HG03108 (cell line): ENCODE data around the gene ZNF521.

ENCODE experiments used
- ATAC-seq: cut with Tn5 transposase; IDR thresholded peaks from one replicate; pipeline ENCODE4 v1.9.1; 2021; ENCODE audit warnings: moderate library complexity; ENCODE audit not compliant: unreplicated experiment

The ZNF521 gene

DNA sequence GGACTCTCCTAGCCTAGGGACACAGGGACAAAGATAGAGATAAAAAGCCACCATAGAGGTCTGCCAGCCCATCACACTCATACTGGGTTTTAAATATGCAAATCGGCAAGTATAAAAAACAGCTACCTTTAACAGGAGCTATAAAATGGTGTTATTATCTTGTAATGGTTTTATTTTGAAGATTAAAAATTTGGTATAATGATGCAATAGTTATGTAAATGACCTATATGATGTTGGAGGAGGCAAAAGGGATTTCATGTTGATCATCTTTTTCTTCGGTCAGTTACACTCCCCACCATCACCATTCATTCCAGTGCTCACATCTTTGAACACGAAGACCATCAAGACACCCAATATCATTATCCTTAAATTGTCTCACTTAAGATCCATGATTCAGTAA, 11.2 kb downstream of the ZNF521 start:
- no peak for ATAC-seq

GRCh38 chr18:25335676-25336075, 16.3 kb downstream of the ZNF521 start:
- ATAC-seq: no peak

DNA sequence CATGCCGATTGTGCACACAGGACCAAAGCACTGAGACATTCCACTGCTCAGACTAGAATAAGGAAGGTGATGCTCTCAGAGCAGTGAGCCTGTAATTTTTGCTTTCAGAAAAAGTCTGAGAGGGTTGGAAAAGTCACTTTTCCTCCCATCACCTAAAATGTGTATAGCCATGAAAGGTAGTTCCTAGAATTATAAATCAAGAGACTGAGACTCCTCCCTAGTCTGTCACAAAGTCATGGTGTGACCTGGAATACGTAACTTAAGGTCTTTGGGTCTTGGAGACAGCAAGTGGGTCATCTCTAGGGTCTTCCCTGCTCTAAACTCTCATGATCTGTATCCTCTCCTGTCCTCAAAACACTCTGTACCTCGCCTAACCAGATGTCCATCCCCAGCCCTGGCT, 16.9 kb downstream of the ZNF521 start:
- no peak for ATAC-seq

GRCh38 chr18:25334588-25334987, 17.4 kb downstream of the ZNF521 start:
- ATAC-seq: no peak

- ATAC-seq: no peak
These were observed 20.0 kb downstream of the ZNF521 start for GRCh38 chr18:25332002-25332401.

GRCh38 chr18:25329783-25330182, 22.2 kb downstream of the ZNF521 start:
- no peak for ATAC-seq

- ATAC-seq: no peak
These were observed 24.4 kb downstream of the ZNF521 start for GRCh38 chr18:25327584-25327983.

GRCh38 chr18:25326361-25326952, 25.5 kb downstream of the ZNF521 start:
- no peak for ATAC-seq

GRCh38 chr18:25322806-25323205, 29.2 kb downstream of the ZNF521 start:
- ATAC-seq: no peak

DNA sequence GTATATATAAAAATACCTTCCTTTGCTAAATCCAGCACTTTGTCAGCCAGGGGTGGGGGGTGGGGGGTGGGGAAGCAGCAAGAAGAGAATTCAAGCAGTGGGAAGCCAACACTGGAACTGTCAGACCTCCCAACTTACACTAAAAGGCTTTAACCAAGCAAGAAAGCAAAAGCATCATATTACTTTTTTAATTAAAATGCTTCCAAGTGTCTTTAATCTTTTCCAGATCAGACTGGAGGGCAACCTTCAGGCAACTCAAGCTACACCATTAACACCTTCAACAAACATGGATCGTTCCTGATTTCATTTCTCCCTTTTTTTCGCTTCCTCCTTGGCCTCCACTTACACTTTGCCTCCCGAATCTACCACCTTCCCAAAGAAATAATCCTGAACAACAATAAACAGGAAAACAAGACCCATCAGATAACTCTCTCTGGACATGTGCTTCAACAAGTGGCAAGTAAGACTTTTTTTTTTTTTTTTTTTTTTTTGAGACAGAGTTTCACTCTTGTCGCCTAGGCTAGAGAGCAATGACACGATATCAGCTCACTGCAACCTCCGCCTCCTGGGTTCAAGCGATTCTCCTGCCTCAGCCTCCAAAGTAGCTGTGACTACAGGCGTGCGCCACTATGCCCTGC, 35.5 kb downstream of the ZNF521 start:
- no peak for ATAC-seq

GRCh38 chr18:25314838-25315190, 37.2 kb downstream of the ZNF521 start:
- no peak for ATAC-seq

DNA sequence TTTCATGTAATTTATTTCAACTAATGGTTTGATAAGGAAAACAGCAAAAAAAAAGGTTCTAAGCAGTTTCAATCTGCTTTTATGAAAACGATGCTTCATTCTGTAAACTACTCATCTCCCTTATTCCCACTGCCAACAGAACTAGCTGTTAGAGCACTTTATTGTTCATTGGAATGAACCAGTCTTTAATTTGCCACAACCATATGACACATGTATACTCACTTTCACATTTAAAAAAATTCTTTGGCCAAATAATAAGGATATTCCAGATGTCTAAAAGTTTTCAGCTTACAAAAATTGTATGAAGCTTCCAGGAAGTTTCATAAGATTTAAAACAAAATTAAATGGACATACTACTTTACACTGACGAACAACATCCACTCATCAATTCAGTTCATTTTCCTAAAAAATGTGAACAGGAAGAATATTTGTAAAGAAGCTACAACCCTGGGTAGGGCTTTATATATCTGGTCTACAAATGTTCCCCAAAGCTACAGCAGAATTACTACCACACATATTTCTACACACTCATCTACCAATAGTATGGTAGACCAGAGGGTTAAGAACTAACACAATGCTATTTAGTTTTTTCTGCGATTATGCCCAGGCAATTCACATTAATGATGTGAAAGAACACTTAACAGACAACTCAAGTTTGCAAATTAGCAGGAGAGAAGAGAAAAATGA, 37.7 kb downstream of the ZNF521 start:
- ATAC-seq: no peak

DNA sequence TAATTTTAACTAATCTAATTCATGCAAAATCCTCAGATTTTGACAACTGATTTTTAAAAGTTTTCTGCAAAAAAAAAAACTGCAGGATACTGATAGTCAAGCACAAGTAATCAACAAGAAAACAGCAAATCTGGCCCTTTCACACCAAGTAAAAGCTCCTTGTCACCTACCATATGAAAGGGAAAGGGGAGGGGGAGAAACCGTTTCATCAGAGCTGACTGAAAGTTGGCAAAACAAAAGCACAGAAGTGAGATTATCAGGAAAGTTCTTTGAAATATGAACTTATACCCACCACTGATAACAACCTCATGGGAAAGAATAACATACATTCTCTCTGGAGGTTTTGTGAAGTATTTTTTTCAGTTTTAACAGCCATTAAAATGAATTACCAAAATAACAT, 38.7 kb downstream of the ZNF521 start:
- ATAC-seq: no peak

GRCh38 chr18:25310045-25310444, 41.9 kb downstream of the ZNF521 start:
- no peak for ATAC-seq

- ATAC-seq: no peak
These were observed 43.6 kb downstream of the ZNF521 start for GRCh38 chr18:25308381-25308780.

- ATAC-seq: no peak
These were observed 44.8 kb downstream of the ZNF521 start for GRCh38 chr18:25307192-25307591.

DNA sequence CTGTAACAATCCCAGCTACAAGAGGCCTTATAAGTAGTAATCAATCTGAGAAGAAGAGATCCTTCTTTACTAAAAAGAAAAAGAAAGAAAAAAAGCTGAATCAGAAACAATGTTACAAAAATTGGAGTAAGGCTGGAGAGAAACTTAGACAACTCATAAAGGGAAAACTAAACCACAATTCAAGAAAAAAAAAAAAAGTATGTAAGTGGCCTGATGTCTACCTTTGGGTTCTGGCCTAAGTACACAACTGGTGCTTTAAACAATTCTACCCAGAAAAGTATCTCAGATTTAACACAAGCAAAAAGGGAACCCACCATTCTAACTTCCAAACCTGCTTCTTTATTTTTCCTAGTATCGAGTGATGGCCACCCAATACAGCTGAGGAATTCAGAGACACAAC, 45.3 kb downstream of the ZNF521 start:
- ATAC-seq: no peak

DNA sequence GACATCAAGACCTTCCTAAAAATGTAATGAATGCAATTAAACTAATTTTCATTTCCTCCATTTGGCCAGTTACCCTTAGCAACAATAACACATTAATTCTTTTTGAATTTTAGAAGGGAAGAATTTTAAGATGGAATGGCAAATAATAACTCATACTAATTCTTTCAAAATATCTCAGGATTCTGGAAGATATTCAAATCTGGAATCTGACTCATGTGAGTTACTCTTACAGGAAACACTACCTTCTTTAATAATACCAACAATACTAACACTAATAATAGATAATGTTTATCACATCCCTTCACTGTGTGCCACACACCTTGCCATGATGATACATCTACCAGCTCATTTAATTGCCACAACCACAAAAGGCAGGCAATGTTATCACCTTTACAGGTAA, 46.4 kb downstream of the ZNF521 start:
- ATAC-seq: no peak

GRCh38 chr18:25300492-25300891, 51.5 kb downstream of the ZNF521 start:
- ATAC-seq: no peak

- ATAC-seq: no peak
These were observed 52.3 kb downstream of the ZNF521 start for GRCh38 chr18:25299426-25300300.

DNA sequence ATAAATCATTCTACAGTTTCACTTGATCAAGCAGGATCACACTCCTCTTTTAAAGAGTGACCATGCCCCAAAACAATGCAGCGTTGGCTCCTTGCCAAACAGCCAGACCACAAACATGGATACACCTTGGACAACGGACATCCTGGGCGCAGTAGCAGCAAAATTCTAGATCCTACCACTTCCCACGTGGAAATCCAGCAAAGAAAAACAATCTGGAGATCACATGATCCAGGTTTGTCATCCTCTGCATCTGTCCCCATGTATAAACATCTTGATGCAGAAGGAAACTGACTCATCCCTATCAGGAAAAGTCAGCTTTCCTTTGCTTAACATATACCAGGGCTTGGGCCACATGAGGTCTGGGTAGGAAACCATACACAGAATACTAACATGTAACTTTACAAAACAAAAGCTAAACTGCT, 53.1 kb downstream of the ZNF521 start:
- ATAC-seq: no peak
